T-cell (primary cell): ENCODE measurements around the gene SYNDIG1. TPM values are rescaled to one million over a fixed set of nuclear protein-coding genes. Genes with fewer than 3 reads are reported as not detected.

Source experiments
- ATAC-seq, 4 experiments: fragments of 200-7000 bp in 3 of 4; fragments of 150-1000 bp in 1 of 4; cut with Tn5 transposase; replicated peaks in 1 of 4; 1 replicate in 3 of 4; 2 replicates in 1 of 4; pipeline ENCODE4 v1.10.0; 2021; ENCODE audit warnings: moderate library complexity in 3 of 4, mild to moderate bottlenecking in 2 of 4, moderate number of reproducible peaks in 1 of 4
- CTCF ChIA-PET, 2 donors: fragments of 300-600 bp; sonication (Branson Sonifier 250); formaldehyde crosslinking; loops; one replicate each; lab custom pipeline; 2022; ENCODE audit warnings: antibody characterized with exemption in 2 of 2; lab: Charles Lee
- POLR2A ChIA-PET, 2 donors: fragments of 300-600 bp; sonication (Branson Sonifier 250); formaldehyde crosslinking; loops; one replicate each; lab custom pipeline; 2022; ENCODE audit warnings: antibody characterized with exemption in 2 of 2; lab: Charles Lee
- DNase-seq, 35 experiments: peaks; one replicate each; pipeline versions ENCODE4 v3.0.0 to v3.0.0-alpha.2; 2013 to 2023
- H3K27ac ChIP-seq: one replicate; pipeline ENCODE4 v1.5.1; 2013; ENCODE audit warnings: low read length
- H3K27me3 ChIP-seq, 2 experiments: replicated peaks in 1 of 2; 1 replicate in 1 of 2; 2 replicates in 1 of 2; pipeline versions ENCODE4 v1.6.1 to v1.7.0; 2013; ENCODE audit warnings: low read length in 1 of 2, mixed read lengths in 1 of 2; ENCODE audit not compliant: control insufficient read depth in 2 of 2, insufficient read depth in 2 of 2; ENCODE audit errors: extremely low read depth in 1 of 2
- H3K36me3 ChIP-seq, 2 donors: 1 replicate in 1 of 2; 2 replicates in 1 of 2; pipeline versions ENCODE4 v1.6.1 to v1.7.0; 2013; ENCODE audit warnings: low read length in 1 of 2; ENCODE audit not compliant: control insufficient read depth in 2 of 2, insufficient read depth in 1 of 2; ENCODE audit errors: extremely low read depth in 1 of 2
- H3K4me1 ChIP-seq, 2 experiments: 1 replicate in 1 of 2; 2 replicates in 1 of 2; pipeline versions ENCODE4 v1.6.1 to v1.7.0; 2013; ENCODE audit warnings: low read length in 2 of 2, mixed read lengths in 1 of 2; ENCODE audit not compliant: insufficient read depth in 2 of 2, control insufficient read depth in 1 of 2; ENCODE audit errors: extremely low read depth in 1 of 2
- H3K4me3 ChIP-seq, 2 donors: 1 replicate in 1 of 2; 2 replicates in 1 of 2; pipeline versions ENCODE4 v1.5.1 to v1.7.0; 2013; ENCODE audit warnings: mild to moderate bottlenecking in 2 of 2, low read length in 1 of 2, moderate library complexity in 1 of 2; ENCODE audit not compliant: control insufficient read depth in 1 of 2; ENCODE audit errors: extremely low read depth in 1 of 2
- H3K9me3 ChIP-seq: 2 replicates; pipeline ENCODE4 v1.7.0; 2013
- H3K27ac Mint-ChIP-seq, 2 donors: one replicate each; pipeline ENCODE4 v1.8.0; 2020 to 2021; ENCODE audit warnings: mild to moderate bottlenecking in 2 of 2, mixed read lengths in 2 of 2
- H3K27me3 Mint-ChIP-seq, 2 donors: one replicate each; pipeline ENCODE4 v1.8.0; 2021 to 2022; ENCODE audit warnings: mixed read lengths in 2 of 2
- H3K36me3 Mint-ChIP-seq: one replicate; pipeline ENCODE4 v1.8.0; 2021; ENCODE audit warnings: mixed read lengths
- H3K4me1 Mint-ChIP-seq, 3 donors: one replicate each; pipeline ENCODE4 v1.8.0; 2020 to 2022; ENCODE audit warnings: mixed read lengths in 3 of 3, mild to moderate bottlenecking in 1 of 3
- H3K4me3 Mint-ChIP-seq, 3 donors: one replicate each; pipeline ENCODE4 v1.8.0; 2020 to 2022; ENCODE audit warnings: mild to moderate bottlenecking in 3 of 3, mixed read lengths in 3 of 3, moderate library complexity in 3 of 3
- H3K9me3 Mint-ChIP-seq, 3 donors: one replicate each; pipeline ENCODE4 v1.8.0; 2020 to 2022; ENCODE audit warnings: mixed read lengths in 3 of 3
- WGBS: methylation state at CpG from one replicate; pipeline ENCODE4 v1.1.5; 2013; ENCODE audit warnings: missing lambda C conversion rate; ENCODE audit not compliant: insufficient coverage; 5-methylcytosine and 5-hydroxymethylcytosine counted together
- total RNA-seq, 35 experiments: library from RNA in 6 of 35; stranded (reverse) in 6 of 35; fragments of 120-200 nt in 1 of 35; gene quantifications; one replicate each; pipeline versions ENCODE4 v1.2.1 to v1.2.4 and lab custom pipeline; 2013 to 2026

SYNDIG1 gene
- total RNA-seq, 5 donors from 2014 or later (not counting 1 experiment from before 2014, with no cell fraction given) = not detected

GRCh38 chr20:24437196-24438082 lies 32.0 kb upstream of the SYNDIG1 start:
- ATAC-seq (no peak), DNase-seq (no peak)
- H3K4me3 ChIP-seq = no peak overlapping the region
- Mint-ChIP-seq H3K4me1 (no peaks in the 10 kb centered on the region), H3K9me3 (no peaks in the 10 kb centered on the region), H3K4me3 (no peak overlapping the region), H3K27me3 (no peaks in the 10 kb centered on the region), H3K27ac (no peak overlapping the region), H3K36me3 (no peaks in the 10 kb centered on the region)
- no peaks in the 10 kb centered on the region for H3K4me1 ChIP-seq
- no peaks in the 10 kb centered on the region for H3K9me3 ChIP-seq
- no peaks in the 10 kb centered on the region for H3K27me3 ChIP-seq
- 72% methylated on average over 3 of the region's 8 CpGs for WGBS
- no peak overlapping the region for H3K27ac ChIP-seq
- H3K36me3 ChIP-seq = no peaks in the 10 kb centered on the region
- ChIA-PET POLR2A (no interaction called here), CTCF (no interaction called here)

- no CpG with 5 or more reads among the region's 2 CpGs for WGBS
- no peaks in the 10 kb centered on the region for H3K36me3 Mint-ChIP-seq
- ChIA-PET POLR2A (no interaction called here), CTCF (no interaction called here)
- Histone ChIP-seq H3K4me3 (no peak overlapping the region), H3K27me3 (peaks cover 0 to under 1% of the 10 kb centered on the region in 2 experiments), H3K36me3 (no peaks in the 10 kb centered on the region), H3K9me3 (no peaks in the 10 kb centered on the region), H3K4me1 (no peaks in the 10 kb centered on the region), H3K27ac (no peak overlapping the region)
- no peaks in the 10 kb centered on the region for H3K4me1 Mint-ChIP-seq
- H3K4me3 Mint-ChIP-seq = no peak overlapping the region
- no peaks in the 10 kb centered on the region for H3K9me3 Mint-ChIP-seq
- DNase-seq (no peak), ATAC-seq (no peak)
- H3K27me3 Mint-ChIP-seq = no peaks in the 10 kb centered on the region
- H3K27ac Mint-ChIP-seq = no peak overlapping the region
These were observed 31.1 kb upstream of the SYNDIG1 start for GRCh38 chr20:24438331-24438730.

GRCh38 chr20:24439737-24440387 lies 29.6 kb upstream of the SYNDIG1 start:
- Histone ChIP-seq H3K4me1 (no peaks in the 10 kb centered on the region), H3K36me3 (no peaks in the 10 kb centered on the region), H3K27ac (no peak overlapping the region), H3K4me3 (no peak overlapping the region), H3K27me3 (peaks cover 0 to 3% of the 10 kb centered on the region in 2 experiments), H3K9me3 (no peaks in the 10 kb centered on the region)
- no peak overlapping the region for H3K4me3 Mint-ChIP-seq
- WGBS = 69% methylated on average over 1 of the region's 7 CpGs
- no peak overlapping the region for H3K27ac Mint-ChIP-seq
- DNase-seq (no peak), ATAC-seq (no peak)
- H3K9me3 Mint-ChIP-seq = no peaks in the 10 kb centered on the region
- CTCF ChIA-PET = no interaction called here
- no peaks in the 10 kb centered on the region for H3K4me1 Mint-ChIP-seq
- POLR2A ChIA-PET = no interaction called here
- H3K36me3 Mint-ChIP-seq = no peaks in the 10 kb centered on the region
- peaks cover 0 to 2% of the 10 kb centered on the region in 2 donors for H3K27me3 Mint-ChIP-seq

- Histone ChIP-seq H3K27ac (no peak overlapping the region), H3K9me3 (no peaks in the 10 kb centered on the region), H3K36me3 (no peaks in the 10 kb centered on the region), H3K4me3 (no peak overlapping the region), H3K4me1 (no peaks in the 10 kb centered on the region), H3K27me3 (peaks cover 0 to 7% of the 10 kb centered on the region in 2 experiments)
- Mint-ChIP-seq H3K27me3 (peaks cover 0 to 2% of the 10 kb centered on the region in 2 donors), H3K27ac (no peak overlapping the region), H3K36me3 (no peaks in the 10 kb centered on the region), H3K4me1 (no peaks in the 10 kb centered on the region), H3K4me3 (no peak overlapping the region), H3K9me3 (no peaks in the 10 kb centered on the region)
- ChIA-PET CTCF (no interaction called here), POLR2A (no interaction called here)
- no peak for ATAC-seq
- DNase-seq = no peak
- WGBS = 85% methylated on average over 7 of the region's 9 CpGs
These were observed 27.8 kb upstream of the SYNDIG1 start for GRCh38 chr20:24441661-24442060.

- CTCF ChIA-PET = interaction anchor here in 1 of 2 donors (0.5 kb wide), 1 partner anchor 33 kb away, joined by 4 read pairs; no protein-coding TSS in a partner anchor
- ATAC-seq = no peak
These were observed 26.5 kb upstream of the SYNDIG1 start for GRCh38 chr20:24442909-24443308.

GRCh38 chr20:24443436-24443835 lies 26.0 kb upstream of the SYNDIG1 start:
- ChIA-PET POLR2A (no interaction called here), CTCF (no interaction called here)
- Histone ChIP-seq H3K9me3 (no peaks in the 10 kb centered on the region), H3K27me3 (peaks cover 0 to 11% of the 10 kb centered on the region in 2 experiments), H3K4me3 (no peak overlapping the region), H3K36me3 (no peaks in the 10 kb centered on the region), H3K4me1 (peaks cover 0 to 2% of the 10 kb centered on the region in 2 experiments), H3K27ac (no peak overlapping the region)
- H3K4me3 Mint-ChIP-seq = no peak overlapping the region
- no CpG with 5 or more reads among the region's 2 CpGs for WGBS
- H3K27me3 Mint-ChIP-seq = peaks cover 0 to 2% of the 10 kb centered on the region in 2 donors
- no peak for ATAC-seq
- H3K36me3 Mint-ChIP-seq = no peaks in the 10 kb centered on the region
- H3K9me3 Mint-ChIP-seq = no peaks in the 10 kb centered on the region
- no peak overlapping the region for H3K27ac Mint-ChIP-seq
- no peak for DNase-seq
- peaks cover 0 to 6% (median 0%) of the 10 kb centered on the region in 3 donors for H3K4me1 Mint-ChIP-seq

More at GRCh38 chr20:24442909-24443308, 26.5 kb upstream of the SYNDIG1 start:
- H3K27me3 ChIP-seq = peaks cover 0 to 7% of the 10 kb centered on the region in 2 experiments
- no peaks in the 10 kb centered on the region for H3K4me1 ChIP-seq
- POLR2A ChIA-PET = no interaction called here
- H3K9me3 Mint-ChIP-seq = no peaks in the 10 kb centered on the region
- no peak overlapping the region for H3K4me3 ChIP-seq
- no peak overlapping the region for H3K27ac Mint-ChIP-seq
- no peak overlapping the region for H3K4me3 Mint-ChIP-seq
- H3K27ac ChIP-seq = no peak overlapping the region
- H3K27me3 Mint-ChIP-seq = peaks cover 0 to 2% of the 10 kb centered on the region in 2 donors
- H3K36me3 Mint-ChIP-seq = no peaks in the 10 kb centered on the region
- no peak for DNase-seq
- H3K36me3 ChIP-seq = no peaks in the 10 kb centered on the region
- no peaks in the 10 kb centered on the region for H3K9me3 ChIP-seq
- WGBS = 85% methylated on average over 2 of the region's 3 CpGs
- H3K4me1 Mint-ChIP-seq = peaks cover 0 to 5% (median 0%) of the 10 kb centered on the region in 3 donors
